ENCODE data around the gene OR2M5.

The OR2M5 gene, protein sequence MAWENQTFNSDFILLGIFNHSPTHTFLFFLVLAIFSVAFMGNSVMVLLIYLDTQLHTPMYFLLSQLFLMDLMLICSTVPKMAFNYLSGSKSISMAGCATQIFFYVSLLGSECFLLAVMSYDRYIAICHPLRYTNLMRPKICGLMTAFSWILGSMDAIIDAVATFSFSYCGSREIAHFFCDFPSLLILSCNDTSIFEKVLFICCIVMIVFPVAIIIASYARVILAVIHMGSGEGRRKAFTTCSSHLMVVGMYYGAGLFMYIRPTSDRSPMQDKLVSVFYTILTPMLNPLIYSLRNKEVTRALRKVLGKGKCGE

DNA sequence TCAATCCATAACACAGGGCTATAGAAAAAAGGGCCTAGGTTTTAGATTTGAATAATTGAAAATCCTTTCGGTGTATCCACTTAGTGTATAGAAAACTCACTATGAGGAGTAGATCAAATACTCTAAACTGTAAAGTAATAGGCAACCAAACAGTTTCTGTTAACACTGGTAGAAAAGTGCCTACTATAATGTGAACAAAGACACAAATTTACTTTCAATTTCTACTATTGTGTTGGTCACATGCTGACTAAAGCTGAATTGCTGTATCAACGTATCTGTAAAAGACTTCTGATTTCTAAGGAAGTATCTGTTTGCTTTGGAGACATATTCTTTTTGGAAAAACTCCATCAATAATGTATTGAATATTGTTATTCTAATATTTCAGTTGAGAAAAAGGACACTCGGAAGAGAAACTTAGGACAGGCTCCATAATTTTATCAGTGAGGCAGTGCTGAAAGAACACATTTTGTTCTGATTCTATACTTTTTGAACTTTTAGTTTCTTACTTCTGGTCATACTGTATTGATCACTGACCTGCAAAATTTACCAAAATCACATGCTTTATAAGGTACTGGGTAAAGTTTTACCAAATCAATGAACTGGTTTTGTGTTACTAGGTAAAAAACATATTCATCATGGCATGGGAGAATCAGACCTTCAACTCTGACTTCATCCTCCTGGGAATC is at the start of gene OR2M5:
Gene OR2M5, plus strand, starts transcription at position 636 of the 686 bp plus-strand sequence. Its CDS starts 0 bp downstream, at position 636.
- TF ChIP-seq, protein P1, sequence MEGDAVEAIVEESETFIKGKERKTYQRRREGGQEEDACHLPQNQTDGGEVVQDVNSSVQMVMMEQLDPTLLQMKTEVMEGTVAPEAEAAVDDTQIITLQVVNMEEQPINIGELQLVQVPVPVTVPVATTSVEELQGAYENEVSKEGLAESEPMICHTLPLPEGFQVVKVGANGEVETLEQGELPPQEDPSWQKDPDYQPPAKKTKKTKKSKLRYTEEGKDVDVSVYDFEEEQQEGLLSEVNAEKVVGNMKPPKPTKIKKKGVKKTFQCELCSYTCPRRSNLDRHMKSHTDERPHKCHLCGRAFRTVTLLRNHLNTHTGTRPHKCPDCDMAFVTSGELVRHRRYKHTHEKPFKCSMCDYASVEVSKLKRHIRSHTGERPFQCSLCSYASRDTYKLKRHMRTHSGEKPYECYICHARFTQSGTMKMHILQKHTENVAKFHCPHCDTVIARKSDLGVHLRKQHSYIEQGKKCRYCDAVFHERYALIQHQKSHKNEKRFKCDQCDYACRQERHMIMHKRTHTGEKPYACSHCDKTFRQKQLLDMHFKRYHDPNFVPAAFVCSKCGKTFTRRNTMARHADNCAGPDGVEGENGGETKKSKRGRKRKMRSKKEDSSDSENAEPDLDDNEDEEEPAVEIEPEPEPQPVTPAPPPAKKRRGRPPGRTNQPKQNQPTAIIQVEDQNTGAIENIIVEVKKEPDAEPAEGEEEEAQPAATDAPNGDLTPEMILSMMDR (IDR thresholded peaks at IDR 0.05; ENCODE audit: low read depth, low read length, missing control alignments) = no peak
- H3K4me3 ChIP-seq (ENCODE audit: low read depth, low read length) = no peak within 1 kb of the TSS
- no peak for DNase-seq (ENCODE audit: low read depth)

DNA sequence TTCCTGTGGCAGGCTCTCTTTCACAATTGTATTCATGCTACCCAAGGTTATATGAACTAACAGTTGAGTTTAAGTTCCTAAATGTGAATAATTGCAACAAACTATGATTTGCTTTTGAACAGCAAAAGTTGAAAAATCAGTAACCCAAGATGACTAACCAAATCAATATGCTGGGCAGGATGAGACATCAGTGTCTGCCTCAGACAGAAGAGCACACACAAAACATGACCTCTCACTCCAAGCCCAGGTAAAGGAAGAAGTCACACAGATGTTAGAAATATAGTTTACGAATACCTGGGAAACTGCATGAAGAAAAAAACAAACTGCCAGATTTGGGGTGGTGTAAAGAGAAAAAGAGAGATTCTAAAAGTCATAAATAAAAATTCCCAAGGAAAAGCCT is 46.4 kb upstream of the OR2M5 start:
- TF ChIP-seq, protein P1 (IDR thresholded peaks at IDR 0.05; ENCODE audit: low read depth, low read length, missing control alignments) = no peak
- no peak overlapping the region for H3K4me3 ChIP-seq (ENCODE audit: low read depth, low read length)
- DNase-seq (ENCODE audit: low read depth) = no peak

DNA sequence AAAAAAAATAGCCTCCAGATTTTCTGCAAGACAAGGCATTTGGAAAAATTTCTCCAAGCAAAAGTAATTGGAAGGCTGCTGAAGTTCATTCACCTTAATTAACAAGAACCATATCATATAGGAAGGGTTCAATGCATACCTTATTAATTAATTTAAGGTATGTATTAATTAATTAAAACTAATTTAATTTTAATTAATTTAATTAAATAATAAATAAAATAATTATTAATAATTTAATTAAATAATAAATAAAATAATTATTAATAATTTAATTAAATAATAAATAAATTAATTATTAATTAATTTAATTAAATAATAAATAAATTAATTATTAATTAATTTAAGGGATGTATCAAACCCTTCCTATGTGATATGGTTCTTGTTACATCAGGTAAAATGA is 42.1 kb upstream of the OR2M5 start:
- DNase-seq (ENCODE audit: low read depth) = no peak
- TF ChIP-seq, protein P1 (IDR thresholded peaks at IDR 0.05; ENCODE audit: low read depth, low read length, missing control alignments) = no peak

DNA sequence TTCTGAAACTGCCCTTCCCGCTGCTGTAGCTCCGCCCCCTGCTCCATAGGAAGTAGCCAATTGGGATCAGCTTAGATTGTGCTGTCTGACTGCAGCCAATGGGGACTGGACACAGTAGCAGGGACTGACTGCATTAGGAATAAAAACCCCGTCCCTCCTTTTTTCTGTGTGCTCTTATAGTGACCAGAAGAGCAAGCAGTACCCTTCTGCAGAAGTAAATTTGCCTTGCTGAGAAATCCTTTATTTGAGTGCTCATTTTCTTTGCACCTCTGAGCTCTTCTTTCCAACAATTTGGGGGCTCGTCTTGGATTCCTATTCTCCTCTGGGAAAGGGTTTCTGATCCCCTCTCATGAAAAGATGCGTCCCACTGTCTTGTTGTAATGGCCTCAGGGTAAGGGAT is 33.8 kb upstream of the OR2M5 start:
- TF ChIP-seq, protein P1 (IDR thresholded peaks at IDR 0.05; ENCODE audit: low read depth, low read length, missing control alignments) = no peak
- no peak for DNase-seq (ENCODE audit: low read depth)
- H3K4me3 ChIP-seq (ENCODE audit: low read depth, low read length) = no peak overlapping the region

More for the DNA sequence above, 42.1 kb upstream of the OR2M5 start:
- no peak overlapping the region for H3K4me3 ChIP-seq (ENCODE audit: low read depth, low read length)

DNA sequence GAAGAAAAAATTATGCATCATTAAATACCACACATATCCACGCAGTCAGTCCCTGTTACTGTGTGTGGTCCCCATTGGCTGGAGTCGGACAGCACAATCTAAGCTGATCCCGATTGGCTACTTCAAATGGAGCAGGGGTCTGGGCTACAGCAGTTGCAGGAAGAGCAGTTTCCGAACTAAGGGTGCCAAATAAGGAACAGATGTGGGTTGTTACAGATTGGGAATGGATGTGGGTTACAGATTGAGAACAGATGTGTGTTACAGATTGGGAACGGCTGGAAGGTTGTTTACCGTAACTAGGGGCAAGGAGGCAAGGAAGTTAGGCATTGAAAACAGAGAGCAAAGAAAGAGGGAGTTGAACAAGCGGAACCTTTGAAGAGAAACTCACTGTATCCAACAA is 30.1 kb upstream of the OR2M5 start:
- TF ChIP-seq, protein P1 (IDR thresholded peaks at IDR 0.05; ENCODE audit: low read depth, low read length, missing control alignments) = no peak
- H3K4me3 ChIP-seq (ENCODE audit: low read depth, low read length) = no peak overlapping the region
- DNase-seq (ENCODE audit: low read depth) = no peak

DNA sequence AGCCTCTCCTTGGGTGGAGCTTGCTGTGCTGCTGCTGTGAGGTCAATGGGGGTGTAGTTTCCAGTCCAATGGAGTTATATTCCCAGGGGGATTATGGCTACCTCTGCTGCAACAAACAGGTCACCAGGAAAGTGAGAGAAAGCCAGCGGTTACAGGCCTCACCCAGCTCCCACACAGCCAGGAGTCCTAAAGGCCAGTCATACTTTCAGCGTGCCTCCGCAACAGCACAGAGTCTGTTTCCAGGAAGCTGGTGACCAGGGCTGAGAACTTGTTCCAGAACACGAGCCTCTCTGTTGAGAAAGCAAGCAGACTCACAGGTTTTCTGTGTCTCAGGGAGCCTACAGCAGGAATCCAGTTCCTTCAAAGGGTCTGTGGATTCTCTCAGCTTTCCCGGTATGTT is 17.3 kb upstream of the OR2M5 start:
- no peak for DNase-seq (ENCODE audit: low read depth)
- no peak overlapping the region for H3K4me3 ChIP-seq (ENCODE audit: low read depth, low read length)
- TF ChIP-seq, protein P1 (IDR thresholded peaks at IDR 0.05; ENCODE audit: low read depth, low read length, missing control alignments) = no peak

Measured in GM12864 (cell line).